ENCODE results near the gene SEMA7A.

GRCh38 chr15:74381190-74381453 lies 52.6 kb downstream of the SEMA7A start:
- TF ChIP-seq EZH2 (IDR thresholded peaks at IDR 0.05; ENCODE audit: borderline replicate concordance), result no peak
- TF ChIP-seq, protein P1, sequence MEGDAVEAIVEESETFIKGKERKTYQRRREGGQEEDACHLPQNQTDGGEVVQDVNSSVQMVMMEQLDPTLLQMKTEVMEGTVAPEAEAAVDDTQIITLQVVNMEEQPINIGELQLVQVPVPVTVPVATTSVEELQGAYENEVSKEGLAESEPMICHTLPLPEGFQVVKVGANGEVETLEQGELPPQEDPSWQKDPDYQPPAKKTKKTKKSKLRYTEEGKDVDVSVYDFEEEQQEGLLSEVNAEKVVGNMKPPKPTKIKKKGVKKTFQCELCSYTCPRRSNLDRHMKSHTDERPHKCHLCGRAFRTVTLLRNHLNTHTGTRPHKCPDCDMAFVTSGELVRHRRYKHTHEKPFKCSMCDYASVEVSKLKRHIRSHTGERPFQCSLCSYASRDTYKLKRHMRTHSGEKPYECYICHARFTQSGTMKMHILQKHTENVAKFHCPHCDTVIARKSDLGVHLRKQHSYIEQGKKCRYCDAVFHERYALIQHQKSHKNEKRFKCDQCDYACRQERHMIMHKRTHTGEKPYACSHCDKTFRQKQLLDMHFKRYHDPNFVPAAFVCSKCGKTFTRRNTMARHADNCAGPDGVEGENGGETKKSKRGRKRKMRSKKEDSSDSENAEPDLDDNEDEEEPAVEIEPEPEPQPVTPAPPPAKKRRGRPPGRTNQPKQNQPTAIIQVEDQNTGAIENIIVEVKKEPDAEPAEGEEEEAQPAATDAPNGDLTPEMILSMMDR (IDR thresholded peaks at IDR 0.05; ENCODE audit: poor library complexity), result no peak

All from hepatocyte (in vitro differentiated cells).